A673 (cell line): ENCODE data around the gene ATP2B3. TPM values are rescaled to one million over a fixed set of nuclear protein-coding genes. Genes with fewer than 3 reads are reported as not detected.

ENCODE experiments used
- Bru-seq: library from RNA; stranded (reverse); fragments of 400-500 nt; gene quantifications from one replicate; lab custom pipeline; 2021; lab: Mats Ljungman, UMichigan
- BruChase-seq, 2 experiments: library from RNA; stranded (reverse); fragments of 400-500 nt; gene quantifications; one replicate each; lab custom pipeline; 2021; lab: Mats Ljungman, UMichigan
- BruUV-seq: library from RNA; stranded (reverse); fragments of 400-500 nt; replicated peaks from 2 replicates; lab custom pipeline; 2021; lab: Mats Ljungman, UMichigan
- CTCF ChIA-PET: fragments of 300-600 bp; sonication (Branson Sonifier 250); formaldehyde crosslinking; loops from one replicate; lab custom pipeline; 2022; ENCODE audit warnings: antibody characterized with exemption; lab: Charles Lee
- POLR2A ChIA-PET: fragments of 300-600 bp; sonication (Branson Sonifier 250); formaldehyde crosslinking; loops from one replicate; lab custom pipeline; 2022; ENCODE audit warnings: antibody characterized with exemption; ENCODE audit not compliant: low non-redundant PET; lab: Charles Lee
- DNase-seq: peaks from one replicate; pipeline ENCODE4 v3.0.0-alpha.2; 2015; ENCODE audit warnings: low spot score
- H3K27ac ChIP-seq: fragments of 200-600 bp; sonication (generic); 2 replicates; pipeline ENCODE4 v1.5.1; 2016; ENCODE audit warnings: mixed run types, low read depth, mild to moderate bottlenecking, mixed read lengths, antibody characterized with exemption, low read length; ENCODE audit not compliant: poor library complexity, severe bottlenecking
- H3K27me3 ChIP-seq: fragments of 200-600 bp; sonication (generic); replicated peaks from 2 replicates; pipeline ENCODE4 v1.6.1; 2017; ENCODE audit warnings: mixed run types, low read depth, mild to moderate bottlenecking, mixed read lengths, antibody characterized with exemption, low read length; ENCODE audit not compliant: insufficient read depth, poor library complexity
- H3K36me3 ChIP-seq: fragments of 200-600 bp; sonication (generic); 2 replicates; pipeline ENCODE4 v1.6.1; 2016; ENCODE audit warnings: mixed run types, mild to moderate bottlenecking, mixed read lengths, antibody characterized with exemption, low read length; ENCODE audit not compliant: insufficient read depth, poor library complexity, severe bottlenecking
- H3K4me1 ChIP-seq: fragments of 200-600 bp; sonication (generic); 2 replicates; pipeline ENCODE4 v1.6.1; 2017; ENCODE audit warnings: mixed run types, mild to moderate bottlenecking, mixed read lengths, antibody characterized with exemption, low read length; ENCODE audit not compliant: insufficient read depth, poor library complexity, severe bottlenecking
- H3K4me3 ChIP-seq: fragments of 200-600 bp; sonication (generic); 2 replicates; pipeline ENCODE4 v1.5.1; 2016; ENCODE audit warnings: low read depth, mixed run types, mild to moderate bottlenecking, mixed read lengths, low read length; ENCODE audit not compliant: poor library complexity, severe bottlenecking
- H3K9me3 ChIP-seq: fragments of 200-600 bp; sonication (generic); 2 replicates; pipeline ENCODE4 v1.6.1; 2016; ENCODE audit warnings: mixed run types, low read depth, mild to moderate bottlenecking, mixed read lengths, antibody characterized with exemption, low read length; ENCODE audit not compliant: poor library complexity, severe bottlenecking
- EZH2 ChIP-seq: fragments of 200-600 bp; sonication (generic); IDR thresholded peaks from 2 replicates; pipeline ENCODE4 v1.6.1; 2017; ENCODE audit warnings: borderline replicate concordance, low read depth, mild to moderate bottlenecking, mixed read lengths, antibody characterized with exemption, low read length; ENCODE audit not compliant: poor library complexity, severe bottlenecking
- intact Hi-C: fragments of 100-400 bp; cut with micrococcal nuclease; formaldehyde crosslinking; loops from one replicate; pipeline ENCODE4 v1.10.0; 2022; ENCODE audit not compliant: unreplicated experiment
- long read RNA-seq: library from polyadenylated mRNA; stranded (forward); transcript quantifications from one replicate; pipeline ENCODE4 v2.0.0, GENCODE V29; 2022
- total RNA-seq: library from RNA; stranded (reverse); gene quantifications from 2 replicates; pipeline ENCODE4 v1.2.3, GENCODE V29; 2021
- TF ChIP-seq, protein P1 (sequence below): fragments of 300-800, 200-600 bp; sonication (generic); conservative IDR thresholded peaks from 2 replicates; pipeline ENCODE4 v1.5.1; 2017; ENCODE audit warnings: low read depth, mild to moderate bottlenecking, antibody characterized with exemption, low read length, moderate library complexity, mixed read lengths

ATP2B3 gene
- total RNA-seq (0.11 and 0.42 TPM in 2 replicates), Bru-seq, nascent RNA (percentile 12 among the genes with signal in this experiment), BruChase-seq, experiment 1, labeled RNA remaining after a 2-hour chase (percentile 17 among the genes with signal in this experiment), BruChase-seq, experiment 2, labeled RNA remaining after a 6-hour chase (percentile 17 among the genes with signal in this experiment)
- long read RNA-seq, partial matches to known transcripts: 0 of 2 reads
- long read RNA-seq, other reads (novel, unspliced or antisense): 2 of 2 reads

DNA sequence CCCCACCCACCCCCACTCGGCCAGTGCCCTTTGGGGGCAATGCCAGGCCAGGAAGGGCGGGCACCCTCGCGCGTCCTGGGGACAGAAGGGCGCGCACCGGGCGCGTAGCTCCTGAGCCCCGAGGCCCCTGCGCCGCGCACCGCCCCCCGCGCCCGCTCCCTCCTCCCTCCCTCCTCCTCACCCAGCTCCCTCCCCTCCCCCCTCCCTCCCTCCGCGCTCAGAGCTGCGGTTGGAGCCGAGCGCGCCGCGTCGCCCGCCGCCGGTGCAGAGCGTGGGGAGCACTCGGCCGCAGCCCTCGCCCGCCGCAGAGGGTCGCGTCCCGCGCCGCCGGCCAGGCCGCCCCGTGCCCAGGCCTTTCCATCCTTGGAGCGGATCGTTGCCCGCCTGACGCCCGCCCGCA, at the start of gene ATP2B3:
Gene ATP2B3, plus strand, starts transcription at position 220 of the 400 bp plus-strand sequence. CDS start 18,606 bp downstream, outside the sequence.
- intact Hi-C loops: no loop called here
- H3K36me3 ChIP-seq: no peaks in the 10 kb centered on the region
- CTCF ChIA-PET: interaction anchor here (0.6 kb wide), 1 partner anchor 10 kb away, joined by 3 read pairs; no protein-coding TSS in a partner anchor
- no peaks in the 10 kb centered on the region for H3K9me3 ChIP-seq
- H3K27ac ChIP-seq: no peak within 1 kb of the TSS
- peaks cover 14% of the 10 kb centered on the region for H3K27me3 ChIP-seq
- H3K4me1 ChIP-seq: peaks cover 10% of the 10 kb centered on the region
- peak within 1 kb of the TSS; percentile 24 for H3K4me3 ChIP-seq
- no peak for TF ChIP-seq EZH2
- TF ChIP-seq, protein P1, sequence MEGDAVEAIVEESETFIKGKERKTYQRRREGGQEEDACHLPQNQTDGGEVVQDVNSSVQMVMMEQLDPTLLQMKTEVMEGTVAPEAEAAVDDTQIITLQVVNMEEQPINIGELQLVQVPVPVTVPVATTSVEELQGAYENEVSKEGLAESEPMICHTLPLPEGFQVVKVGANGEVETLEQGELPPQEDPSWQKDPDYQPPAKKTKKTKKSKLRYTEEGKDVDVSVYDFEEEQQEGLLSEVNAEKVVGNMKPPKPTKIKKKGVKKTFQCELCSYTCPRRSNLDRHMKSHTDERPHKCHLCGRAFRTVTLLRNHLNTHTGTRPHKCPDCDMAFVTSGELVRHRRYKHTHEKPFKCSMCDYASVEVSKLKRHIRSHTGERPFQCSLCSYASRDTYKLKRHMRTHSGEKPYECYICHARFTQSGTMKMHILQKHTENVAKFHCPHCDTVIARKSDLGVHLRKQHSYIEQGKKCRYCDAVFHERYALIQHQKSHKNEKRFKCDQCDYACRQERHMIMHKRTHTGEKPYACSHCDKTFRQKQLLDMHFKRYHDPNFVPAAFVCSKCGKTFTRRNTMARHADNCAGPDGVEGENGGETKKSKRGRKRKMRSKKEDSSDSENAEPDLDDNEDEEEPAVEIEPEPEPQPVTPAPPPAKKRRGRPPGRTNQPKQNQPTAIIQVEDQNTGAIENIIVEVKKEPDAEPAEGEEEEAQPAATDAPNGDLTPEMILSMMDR: no peak
- no peak for DNase-seq
- POLR2A ChIA-PET: no interaction called here
- BruUV-seq: no TSS peak

DNA sequence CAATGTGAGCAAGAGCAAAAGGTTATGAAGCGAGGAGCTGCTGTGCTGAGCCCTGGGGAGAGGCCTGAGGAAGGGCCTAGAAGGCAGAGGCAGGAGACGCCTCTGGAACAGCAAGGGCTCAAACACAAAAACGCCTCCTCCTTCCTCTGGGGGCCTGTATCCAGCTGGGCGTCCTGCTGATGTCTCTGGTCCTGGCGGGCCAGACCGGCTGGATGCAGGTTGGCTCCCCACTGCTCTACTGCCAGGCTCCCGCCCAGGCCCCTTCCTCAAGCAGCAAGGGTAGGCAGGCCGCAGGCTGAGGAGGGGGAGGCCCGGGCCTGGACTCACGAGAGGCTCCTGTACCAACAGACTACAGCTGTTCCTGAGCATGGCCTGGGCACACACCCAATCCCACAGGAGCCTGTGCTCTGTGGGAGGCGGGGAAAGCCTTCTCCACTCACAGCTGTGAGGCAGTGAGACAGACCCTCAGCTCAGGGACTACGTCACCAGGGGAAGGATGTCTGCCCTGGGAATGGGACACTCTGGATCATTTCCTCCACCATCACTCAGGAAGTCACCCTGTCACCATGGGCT, 49.3 kb upstream of the ATP2B3 start:
- POLR2A ChIA-PET: no interaction called here
- BruUV-seq: no TSS peak
- DNase-seq: peak; percentile 69
- no peaks in the 10 kb centered on the region for H3K27me3 ChIP-seq
- TF ChIP-seq, protein P1: no peak
- TF ChIP-seq EZH2: no peak
- CTCF ChIA-PET: no interaction called here
- no peak overlapping the region for H3K4me3 ChIP-seq
- no peaks in the 10 kb centered on the region for H3K4me1 ChIP-seq
- no peaks in the 10 kb centered on the region for H3K9me3 ChIP-seq
- no peak overlapping the region for H3K27ac ChIP-seq
- H3K36me3 ChIP-seq: peaks cover 5% of the 10 kb centered on the region
- intact Hi-C loops: no loop called here

GRCh38 chrX:153469811-153470410, 47.5 kb upstream of the ATP2B3 start:
- TSS peak; percentile 57 for BruUV-seq

More at GRCh38 chrX:153469811-153470410, 47.5 kb upstream of the ATP2B3 start:
- Histone ChIP-seq H3K27me3 (no peaks in the 10 kb centered on the region), H3K9me3 (no peaks in the 10 kb centered on the region), H3K27ac (peak overlapping the region; percentile 51), H3K4me3 (peak overlapping the region; percentile 59), H3K36me3 (peaks cover 3% of the 10 kb centered on the region), H3K4me1 (no peaks in the 10 kb centered on the region)
- DNase-seq: peak; percentile 27
- TF ChIP-seq EZH2: no peak
- TF ChIP-seq, protein P1: no peak
- intact Hi-C loops: loop anchor here (2.0 kb wide), 1 partner anchor 25 kb away; the partner anchor contains the start of gene BGN
- ChIA-PET POLR2A (interaction anchor here (0.5 kb wide), 1 partner anchor 15 kb away, joined by 6 read pairs; no protein-coding TSS in a partner anchor), CTCF (interaction anchor here (0.6 to 2.1 kb wide), 5 partner anchors 9 to 37 kb away, joined by 3 to 9 read pairs (median 4); partner anchors contain the start of gene BGN)
